GM21717 (cell line): ENCODE results near the gene ZBTB7C.

Experiments
- ATAC-seq: cut with Tn5 transposase; IDR thresholded peaks from one replicate; pipeline ENCODE4 v1.9.1; 2021; ENCODE audit warnings: mild to moderate bottlenecking, moderate library complexity; ENCODE audit not compliant: unreplicated experiment

Gene ZBTB7C

DNA sequence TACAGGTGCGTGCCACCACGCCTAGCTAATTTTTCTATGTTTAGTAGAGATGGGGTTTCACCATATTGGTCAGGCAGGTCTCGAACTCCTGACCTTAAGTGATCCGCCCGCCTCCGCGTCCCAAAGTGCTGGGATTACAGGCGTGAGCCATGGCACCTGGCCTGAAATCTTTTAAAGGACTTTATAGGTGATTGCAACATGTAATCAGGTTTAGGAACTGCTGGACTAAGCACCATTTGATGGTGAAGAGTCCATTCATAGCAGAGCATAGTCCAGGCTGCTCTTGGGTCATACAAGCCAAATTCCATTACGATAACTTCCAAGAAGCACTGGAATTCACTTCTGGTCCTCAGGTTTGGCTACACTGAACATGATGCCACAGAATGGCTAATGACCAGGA, 278.1 kb downstream of the ZBTB7C start:
- ATAC-seq: no peak

DNA sequence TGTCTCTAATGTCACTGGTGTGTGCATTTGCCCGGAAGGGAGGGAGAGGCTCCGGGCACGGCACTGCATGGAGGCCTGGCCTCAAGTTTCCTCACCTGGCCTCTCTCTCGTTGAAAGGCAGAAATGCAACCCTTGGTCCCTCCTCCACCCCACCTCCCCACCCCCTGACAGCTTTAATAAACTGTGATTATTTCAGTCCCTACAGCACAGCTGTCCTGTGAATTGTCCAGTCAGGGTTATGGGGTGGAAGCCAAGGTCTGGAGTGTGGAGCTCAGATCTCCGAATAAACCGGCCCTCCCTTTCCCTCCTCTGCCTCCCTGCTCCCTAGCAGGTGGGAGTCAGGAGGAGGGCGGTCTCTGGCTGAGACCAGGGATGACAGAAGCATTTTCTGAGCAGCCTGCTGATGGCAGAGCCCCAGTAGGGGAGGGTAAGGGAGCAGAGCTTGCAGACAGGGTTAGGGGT, 279.5 kb downstream of the ZBTB7C start:
- no peak for ATAC-seq

DNA sequence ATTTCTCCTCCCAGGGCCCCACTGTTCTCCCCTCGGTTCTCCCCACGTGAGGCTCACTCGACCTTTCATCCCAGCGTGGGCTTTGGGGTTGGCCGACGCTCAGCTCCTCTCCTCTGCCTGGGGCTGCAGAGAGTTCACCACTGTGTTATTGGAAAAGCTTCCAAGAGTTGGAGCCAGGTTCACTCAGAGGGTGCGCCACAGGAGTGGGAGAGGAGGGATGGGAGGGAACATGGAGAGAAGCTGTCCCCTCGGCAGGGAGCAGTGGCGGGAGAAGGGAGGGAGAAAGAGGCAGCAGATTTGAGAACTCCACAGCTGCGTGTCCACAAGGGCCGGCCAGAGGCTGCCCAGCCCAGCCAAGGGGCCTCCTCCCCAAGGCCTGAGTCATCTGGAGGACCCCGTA, 281.6 kb downstream of the ZBTB7C start:
- ATAC-seq: no peak

DNA sequence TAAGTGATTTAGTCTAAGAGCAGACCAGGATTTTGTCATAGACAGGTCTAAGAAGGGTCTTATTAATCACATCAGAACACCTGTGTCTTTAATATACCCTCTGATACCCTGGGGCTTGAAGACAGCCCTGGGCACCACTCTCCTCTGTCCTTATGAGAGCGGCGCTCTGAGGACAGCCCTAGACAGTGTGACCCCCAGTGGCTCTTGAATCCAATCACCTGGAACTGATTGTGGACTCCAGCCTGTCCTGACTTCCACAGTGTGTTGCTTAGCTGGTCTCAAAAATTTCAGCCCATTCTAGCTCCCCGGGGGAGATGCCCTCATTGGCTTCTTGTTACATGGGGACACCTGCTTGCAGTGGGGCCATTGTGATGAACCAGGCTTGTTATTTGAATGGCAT, 282.9 kb downstream of the ZBTB7C start:
- no peak for ATAC-seq

DNA sequence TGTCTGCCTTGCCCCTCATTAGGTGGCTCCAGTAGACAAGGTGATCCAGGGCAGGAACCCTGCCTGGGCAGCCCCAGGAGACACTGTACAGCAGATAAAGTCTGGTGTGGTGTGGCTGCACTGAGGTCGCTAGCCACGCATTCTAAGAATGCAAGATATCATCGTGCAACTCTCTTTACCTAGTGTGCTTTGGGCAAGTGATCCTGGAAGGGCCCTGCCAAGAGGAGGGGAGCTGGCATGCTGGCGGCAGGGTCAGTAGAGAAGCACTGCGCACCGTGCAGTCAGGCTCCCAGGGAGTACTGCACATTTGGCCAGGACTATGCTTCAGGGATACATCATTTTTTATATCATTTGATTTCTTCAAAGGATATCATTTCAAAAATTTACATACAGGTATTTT, 283.5 kb downstream of the ZBTB7C start:
- ATAC-seq: no peak

DNA sequence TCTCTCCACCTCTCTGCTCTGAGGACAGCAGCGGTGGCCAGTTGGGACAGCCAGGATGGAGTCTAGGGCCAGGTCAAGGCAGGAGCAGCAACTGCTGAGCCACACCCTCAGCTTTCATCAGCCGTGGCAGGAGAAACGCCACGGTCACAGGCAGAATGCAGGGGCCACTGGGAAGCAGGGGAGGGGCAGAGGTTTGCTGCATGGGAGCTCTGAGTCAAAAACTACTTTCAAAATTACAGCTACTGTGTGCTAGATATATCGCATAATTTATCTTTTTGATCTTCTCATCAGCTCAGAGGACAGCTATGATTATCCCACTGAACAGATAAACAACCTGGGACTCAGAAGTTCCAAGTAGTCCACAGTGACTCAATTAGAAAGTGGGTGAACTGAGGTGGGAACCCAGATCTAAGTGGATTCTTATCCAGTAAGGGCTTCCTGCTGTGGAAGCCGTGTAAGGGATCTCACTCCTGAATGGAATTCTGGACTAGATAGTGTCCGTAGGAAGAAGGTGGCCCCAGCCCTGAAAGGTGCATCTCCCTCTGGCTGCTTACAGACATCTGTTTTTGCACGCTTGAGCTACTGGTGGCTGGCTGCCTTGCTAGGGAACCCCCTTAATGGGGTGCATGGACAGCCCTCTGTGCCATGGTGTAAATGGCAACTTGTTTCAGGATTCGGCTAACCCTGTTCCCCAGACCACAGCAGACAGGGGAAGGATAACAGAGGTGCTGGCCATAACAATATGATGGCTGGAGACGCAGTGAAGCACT, 284.1 kb downstream of the ZBTB7C start:
- peak; percentile 53 for ATAC-seq

DNA sequence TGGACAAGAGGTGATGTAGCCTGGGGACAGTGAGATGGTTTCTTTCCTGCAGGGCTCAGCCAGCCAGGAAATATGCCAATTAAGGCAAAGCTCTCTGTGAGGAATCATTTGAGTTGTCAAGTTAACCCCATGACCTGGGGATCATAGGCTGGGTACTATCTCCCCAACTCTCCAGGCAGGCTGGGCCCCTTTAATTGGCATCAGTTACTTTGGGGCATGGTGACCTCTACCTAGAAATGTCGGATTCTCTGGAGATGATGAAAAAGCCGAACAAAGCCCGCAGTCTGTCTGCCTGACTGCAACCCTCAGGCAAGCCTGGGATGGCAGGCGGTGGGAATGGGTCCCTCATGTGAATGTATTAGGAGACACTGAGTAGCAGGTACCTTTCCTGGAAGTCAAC, 285.2 kb downstream of the ZBTB7C start:
- ATAC-seq: no peak

DNA sequence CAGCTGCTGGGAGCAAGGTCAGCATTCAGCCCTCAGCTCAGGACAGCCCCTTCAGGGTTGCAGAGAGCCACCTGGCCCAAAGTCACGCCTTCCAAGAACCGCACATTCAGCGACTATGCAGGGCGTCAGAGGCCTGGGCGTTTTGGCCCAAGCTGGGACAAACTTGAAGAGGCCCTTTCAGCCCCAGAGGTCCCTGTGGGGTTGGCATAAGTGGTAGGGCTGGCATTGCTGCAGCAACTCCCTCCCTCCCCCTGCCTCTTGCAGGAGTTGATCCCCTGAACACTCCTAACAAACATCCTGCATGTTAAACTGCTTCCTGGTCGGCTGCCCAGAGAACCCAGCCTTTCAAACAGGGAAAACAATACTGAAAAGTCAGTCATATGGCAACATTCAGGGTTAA, 285.9 kb downstream of the ZBTB7C start:
- ATAC-seq: no peak

DNA sequence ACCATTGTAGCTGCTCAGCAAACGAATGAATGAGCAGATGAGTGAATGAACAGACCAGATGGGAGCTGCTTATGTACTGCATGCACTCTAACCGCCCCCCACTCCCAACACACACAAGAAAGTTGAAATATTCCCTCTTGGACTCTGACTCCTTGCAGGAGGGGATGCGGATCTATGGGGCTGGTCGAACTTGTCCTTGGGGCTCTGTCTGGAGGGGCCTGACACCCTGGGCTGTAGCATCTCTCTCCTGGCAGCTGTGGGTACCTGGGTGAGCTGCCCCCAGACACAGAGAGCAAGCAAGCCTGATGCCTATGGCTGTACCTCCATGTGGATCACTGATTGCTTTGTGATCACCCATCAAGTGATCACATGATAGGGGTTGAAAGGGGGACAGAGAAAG, 286.4 kb downstream of the ZBTB7C start:
- ATAC-seq: no peak

DNA sequence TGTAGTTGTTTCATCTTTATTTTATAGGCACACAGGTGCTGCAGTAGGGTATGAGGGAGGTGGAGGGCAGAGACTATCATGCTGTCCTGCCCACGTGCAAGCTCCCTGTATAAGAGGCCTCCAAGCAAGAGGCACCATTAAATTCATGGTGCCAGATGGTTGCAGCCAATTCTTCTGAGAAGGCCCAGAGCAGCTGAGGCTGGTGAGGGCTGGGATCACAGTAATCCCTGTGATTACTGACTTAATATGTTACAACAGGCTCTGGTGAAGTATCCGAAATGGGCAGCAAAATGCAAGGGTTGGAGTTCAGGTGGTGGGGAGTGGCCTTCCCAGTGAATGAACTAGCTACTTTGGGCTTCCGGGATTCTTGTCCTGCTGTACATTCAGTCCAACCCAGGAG, 286.8 kb downstream of the ZBTB7C start:
- no peak for ATAC-seq

DNA sequence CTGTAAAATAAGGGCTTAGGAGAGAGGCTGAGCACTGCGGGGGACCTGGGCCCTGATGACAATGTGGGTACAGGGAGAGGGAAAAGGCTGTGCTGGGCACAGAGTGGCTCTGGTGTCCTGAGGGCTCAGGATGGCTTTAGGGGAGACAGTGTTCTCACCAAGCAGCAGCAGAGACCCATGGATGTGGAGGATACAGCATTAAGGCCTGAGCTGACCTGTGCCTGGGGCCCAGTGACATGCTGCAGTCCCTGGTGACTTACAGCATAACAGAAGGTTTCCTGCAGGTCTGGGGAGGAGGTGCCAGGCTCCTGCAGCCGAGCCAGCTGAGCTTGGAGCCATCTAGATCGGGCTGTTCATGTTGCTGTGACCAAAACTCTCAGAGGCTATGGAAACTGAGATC, 287.4 kb downstream of the ZBTB7C start:
- ATAC-seq: no peak

DNA sequence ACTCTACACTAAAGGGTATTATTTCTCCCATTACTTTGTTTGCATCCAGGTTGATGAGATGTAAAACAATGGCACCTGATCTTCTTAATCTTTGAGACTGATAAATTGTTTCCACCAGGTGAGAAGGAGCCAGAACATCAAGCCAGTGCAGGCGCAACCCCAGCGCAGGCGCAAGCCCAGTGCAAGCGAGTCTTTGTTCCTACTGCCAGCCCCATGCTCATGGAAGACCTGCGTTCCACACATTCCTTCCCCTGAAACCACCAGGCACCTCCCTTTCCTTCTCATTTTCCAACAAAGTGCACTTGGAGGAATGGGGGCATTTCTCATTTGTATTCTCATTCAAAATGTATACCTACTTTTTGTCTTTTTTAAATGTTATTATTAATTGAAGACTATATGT, 290.0 kb downstream of the ZBTB7C start:
- no peak for ATAC-seq

DNA sequence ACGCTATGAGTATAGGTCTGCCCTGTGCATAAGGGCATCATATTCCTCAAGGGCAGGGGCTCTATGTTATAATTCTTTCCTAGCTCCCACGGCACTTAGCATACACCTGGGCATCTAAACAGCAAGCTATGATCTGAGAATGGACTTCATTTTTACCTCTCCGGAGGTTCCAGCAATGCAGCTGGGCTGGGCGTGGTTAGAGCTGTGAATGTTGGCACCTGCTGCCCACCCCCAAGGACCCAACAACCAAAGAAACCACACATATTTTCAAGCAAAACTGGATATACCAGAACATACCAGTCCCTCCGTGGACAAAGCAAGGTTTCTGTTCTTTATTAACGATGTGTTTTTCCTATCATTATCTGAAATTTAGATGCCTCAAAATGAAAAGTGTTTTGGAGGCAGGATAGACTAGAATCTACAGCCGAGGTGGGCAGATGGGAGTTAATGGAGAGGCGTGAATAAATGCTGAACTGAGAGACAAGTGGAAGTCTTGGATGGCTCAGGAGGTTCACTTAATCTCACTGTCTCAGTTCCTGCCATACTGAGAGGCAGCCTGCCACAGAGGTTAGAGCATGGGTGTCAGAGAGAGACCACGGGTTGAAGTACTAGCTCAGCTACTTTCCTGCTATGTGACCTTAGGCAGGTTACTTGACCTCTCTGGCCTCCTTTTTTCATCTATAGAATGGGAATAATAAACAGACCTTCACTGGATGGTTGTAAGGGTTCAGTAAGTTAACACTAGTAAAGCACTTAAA, 292.1 kb downstream of the ZBTB7C start:
- no peak for ATAC-seq

DNA sequence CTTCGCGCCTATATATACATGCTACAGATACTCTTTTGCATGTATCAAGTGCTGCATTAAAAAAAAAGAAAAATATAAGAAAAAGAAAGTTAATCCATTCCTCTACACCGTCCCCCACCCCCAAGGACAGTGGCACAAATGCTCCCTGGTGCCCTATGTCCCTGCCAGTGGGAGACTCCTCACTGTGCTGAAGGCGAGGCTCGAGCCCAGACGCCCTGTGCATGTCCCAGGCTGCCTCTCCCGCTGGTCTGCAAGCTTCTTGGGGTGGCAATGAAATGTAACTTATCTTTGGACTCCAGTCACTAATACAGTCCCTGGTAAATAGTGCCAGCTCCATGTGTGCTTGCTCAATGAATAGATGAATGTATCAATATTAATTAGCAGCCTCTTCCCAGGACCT, 293.2 kb downstream of the ZBTB7C start:
- ATAC-seq: no peak

DNA sequence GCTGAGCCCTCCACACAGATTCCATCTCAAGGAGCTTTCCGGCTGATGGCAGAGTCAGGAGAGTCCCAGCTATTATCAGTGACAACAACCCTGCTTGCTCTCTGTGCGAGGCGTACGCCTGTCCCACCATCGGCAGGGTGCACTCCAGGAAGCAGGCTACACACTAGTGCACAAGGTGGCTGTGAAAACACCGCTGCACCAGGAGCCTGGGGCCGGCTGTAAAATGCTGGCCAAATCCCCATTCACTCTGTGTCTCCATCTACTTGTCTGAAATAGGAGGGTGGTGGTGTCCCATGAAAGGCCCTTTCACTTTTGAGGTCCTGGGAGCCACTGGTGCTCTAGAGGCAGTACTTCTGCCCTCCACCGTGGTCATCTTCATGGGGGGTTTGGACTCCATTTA, 295.5 kb downstream of the ZBTB7C start:
- ATAC-seq: no peak

DNA sequence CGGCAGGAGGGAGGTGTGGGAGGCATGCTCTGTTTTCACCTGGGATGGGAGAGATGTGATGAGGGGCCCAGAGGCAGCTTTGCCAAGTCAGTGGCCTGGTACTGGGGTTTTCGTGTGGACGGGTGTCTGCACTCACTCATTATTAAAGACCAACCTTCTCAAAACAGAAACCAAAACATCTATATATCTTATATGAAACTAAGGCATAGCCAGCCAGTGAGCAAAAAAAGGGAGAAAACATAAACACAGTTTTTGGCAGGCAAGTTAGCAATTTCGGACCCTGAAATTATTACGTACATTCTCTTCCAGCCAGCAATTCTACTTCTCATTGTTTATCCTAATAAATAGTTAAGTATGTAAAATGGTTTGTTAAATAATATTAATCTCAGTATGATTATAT, 297.6 kb downstream of the ZBTB7C start:
- no peak for ATAC-seq

DNA sequence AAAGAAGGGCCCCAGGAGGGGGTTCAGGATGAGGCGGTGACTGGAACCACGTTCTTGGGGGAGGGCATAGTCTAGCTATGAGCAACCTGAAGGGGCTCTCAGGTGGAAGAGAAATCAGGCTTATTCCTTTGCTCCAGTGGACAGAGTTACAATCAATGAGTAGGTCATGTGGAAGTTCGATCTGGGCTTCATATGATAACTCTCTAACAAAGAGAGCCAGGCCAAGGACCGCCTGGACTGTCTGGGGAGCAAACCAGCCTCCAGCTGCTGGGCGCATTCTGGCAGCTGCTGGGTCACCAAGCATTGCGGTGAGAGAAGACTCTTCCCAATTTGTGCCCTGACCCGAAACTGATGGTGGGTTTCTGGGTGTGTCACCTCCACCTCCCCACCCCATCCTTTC, 298.4 kb downstream of the ZBTB7C start:
- no peak for ATAC-seq

DNA sequence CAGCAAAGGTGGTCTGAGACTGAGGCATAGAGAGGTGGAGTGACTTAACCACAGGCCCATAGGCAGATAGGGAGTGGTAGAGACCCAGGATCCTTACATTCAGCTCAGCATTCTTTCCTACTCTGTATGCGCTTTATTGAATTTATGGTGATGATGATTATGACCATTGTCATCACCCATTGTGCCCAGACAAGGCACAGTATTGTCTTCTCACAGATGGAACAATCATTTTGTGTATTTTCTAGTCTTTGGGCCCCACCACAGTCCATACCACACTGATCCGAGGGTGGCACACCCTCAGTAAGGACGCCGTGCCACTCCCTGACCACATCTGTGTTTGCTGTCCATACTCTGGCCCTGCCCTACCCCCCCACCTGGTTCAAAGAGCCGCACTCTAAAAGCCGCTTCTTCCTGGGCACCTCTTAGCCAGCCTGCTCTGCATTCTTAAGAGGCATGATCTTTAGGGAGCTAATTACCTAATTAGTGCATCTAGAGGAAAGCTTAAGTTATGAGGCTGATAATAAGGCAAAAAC, 299.2 kb downstream of the ZBTB7C start:
- ATAC-seq: no peak

DNA sequence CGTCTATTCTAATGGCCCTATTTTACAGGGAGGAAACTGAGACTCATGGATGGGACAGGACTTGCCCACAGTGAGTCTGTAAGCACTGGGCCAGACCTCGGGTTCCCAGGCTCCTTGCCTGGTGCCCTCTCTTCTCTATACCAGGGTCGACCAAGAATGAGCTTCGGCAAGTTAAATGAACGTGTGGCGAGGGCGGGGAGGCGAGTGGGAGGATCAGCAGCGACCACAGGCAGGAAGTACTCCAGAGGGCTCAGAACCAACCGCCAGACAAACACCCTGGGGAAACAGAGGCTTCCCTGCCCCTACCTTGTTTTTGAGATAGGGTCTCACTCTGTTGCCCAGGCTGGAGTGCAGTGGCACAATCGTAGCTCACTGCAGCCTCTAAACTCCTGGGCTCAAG, 301.0 kb downstream of the ZBTB7C start:
- no peak for ATAC-seq

DNA sequence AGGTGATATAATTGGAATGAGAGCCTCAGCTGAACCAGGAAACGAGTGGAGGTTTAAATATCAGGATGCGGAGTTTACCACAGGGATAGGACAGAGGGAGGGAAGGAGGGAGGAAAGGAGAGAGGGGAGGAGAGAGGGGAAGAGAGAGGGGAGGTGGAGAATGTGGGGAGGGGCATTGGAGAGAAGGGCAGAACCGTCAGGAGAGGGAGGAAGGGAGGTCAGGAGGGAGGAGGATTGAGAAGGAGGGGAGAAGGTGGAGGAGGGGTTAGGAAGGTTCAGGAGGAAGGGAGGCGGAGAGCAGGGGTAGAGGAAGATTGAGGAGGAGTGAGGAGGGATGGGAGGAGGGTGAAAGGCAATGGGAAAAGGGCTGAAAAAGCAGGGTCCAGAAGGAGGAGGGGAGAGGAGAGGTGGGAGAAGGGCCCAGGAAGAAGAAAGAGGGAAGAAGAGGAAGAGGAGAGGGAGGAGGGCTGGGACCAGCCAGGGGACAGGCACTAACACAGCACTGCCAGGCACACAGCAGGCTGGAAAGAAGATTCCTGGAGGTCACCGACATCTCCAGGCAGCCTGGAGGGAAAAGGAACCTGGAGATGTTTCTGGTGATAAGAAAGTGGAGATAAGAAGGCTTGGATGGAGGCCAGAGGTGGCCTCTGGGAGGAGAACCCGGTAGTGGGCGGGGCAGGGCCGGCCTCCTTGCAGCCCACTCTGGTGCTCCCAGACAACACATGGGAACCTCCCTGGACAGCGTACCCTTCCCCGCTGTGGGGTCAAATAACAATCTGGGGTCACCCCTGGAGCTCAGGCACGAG, 302.0 kb downstream of the ZBTB7C start:
- no peak for ATAC-seq

DNA sequence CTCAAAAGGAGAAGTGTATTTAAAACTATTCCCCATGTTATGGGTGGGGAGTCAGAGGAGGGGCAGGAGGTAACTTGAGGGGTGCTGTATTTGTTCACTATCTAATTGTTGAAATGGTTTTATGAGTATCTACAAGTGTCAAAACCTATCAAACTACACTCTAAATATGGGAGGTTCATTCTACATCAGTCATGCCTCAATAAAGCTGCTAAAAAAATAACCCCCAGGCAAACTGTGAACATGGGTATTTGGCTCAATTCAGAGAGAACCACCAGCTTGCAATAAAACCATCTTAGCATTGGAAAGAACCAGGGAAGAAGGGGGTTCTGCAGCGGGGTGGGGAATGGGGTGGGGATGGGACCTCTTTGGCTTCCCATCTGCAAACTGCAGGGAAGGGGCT, 302.7 kb downstream of the ZBTB7C start:
- no peak for ATAC-seq
